Transverse colon (tissue), 3 donors: Measurements from ENCODE around the gene DMD.

Experiments used
- CTCF ChIP-seq, 5 experiments: fragments of 200-600 bp in 3 of 5; fragments of 450-650 bp in 2 of 5; sonication (generic) in 3 of 5; IDR thresholded peaks; 1 replicate in 2 of 5; 2 replicates in 3 of 5; pipeline ENCODE4 v1.5.1; 2016 to 2017; ENCODE audit warnings: antibody characterized with exemption in 5 of 5, inconsistent platforms in 3 of 5, mild to moderate bottlenecking in 2 of 5, moderate library complexity in 1 of 5
- EP300 ChIP-seq: sonication (generic); formaldehyde crosslinking; IDR thresholded peaks from one replicate; pipeline ENCODE4 v1.6.1; 2017; ENCODE audit warnings: antibody characterized with exemption, low read depth
- POLR2A ChIP-seq: fragments of 450-650 bp; IDR thresholded peaks from one replicate; pipeline ENCODE4 v1.6.1; 2016; ENCODE audit warnings: antibody characterized with exemption, mild to moderate bottlenecking, moderate library complexity

GRCh38 chrX:33109858-33110257 lies 101.5 kb downstream of the DMD start:
- no peak for TF ChIP-seq CTCF (IDR thresholded peaks at IDR 0.05)
- no peak for TF ChIP-seq POLR2A
- TF ChIP-seq EP300: no peak
